Neural crest cell (in vitro differentiated cells): ENCODE results near the gene SESN3. TPM values are rescaled to one million over a fixed set of nuclear protein-coding genes. Genes with fewer than 3 reads are reported as not detected.

Experiments
- DNase-seq: peaks from one replicate; pipeline ENCODE4 v3.0.0; 2021; ENCODE audit warnings: low read depth, mixed read lengths, low spot score
- H3K27ac Mint-ChIP-seq: one replicate; pipeline ENCODE4 v1.8.0; 2021; ENCODE audit warnings: mild to moderate bottlenecking, mixed read lengths; ENCODE audit not compliant: unreplicated experiment
- H3K27me3 Mint-ChIP-seq: 2 replicates; pipeline ENCODE4 v1.8.0; 2021; ENCODE audit warnings: low read depth, mild to moderate bottlenecking, mixed read lengths
- H3K36me3 Mint-ChIP-seq: 2 replicates; pipeline ENCODE4 v1.8.0; 2021; ENCODE audit warnings: low read depth, mild to moderate bottlenecking, mixed read lengths
- H3K4me1 Mint-ChIP-seq: 2 replicates; pipeline ENCODE4 v1.8.0; 2021; ENCODE audit warnings: mixed read lengths
- H3K4me3 Mint-ChIP-seq: one replicate; pipeline ENCODE4 v1.8.0; 2021; ENCODE audit warnings: mild to moderate bottlenecking, mixed read lengths
- H3K9me3 Mint-ChIP-seq: 2 replicates; pipeline ENCODE4 v1.8.0; 2021; ENCODE audit warnings: mixed read lengths
- total RNA-seq: library from RNA; stranded (reverse); gene quantifications from 2 replicates; pipeline ENCODE4 v1.2.1, GENCODE V29; 2021
- TF ChIP-seq, protein P1 (sequence below): fragments of 200-600 bp; sonication (generic); conservative IDR thresholded peaks from 2 replicates; pipeline ENCODE4 v1.5.0; 2021; ENCODE audit warnings: antibody characterized with exemption, mild to moderate bottlenecking

SESN3 gene
- total RNA-seq, 1 donor from 2014 or later: 77.8 TPM

DNA sequence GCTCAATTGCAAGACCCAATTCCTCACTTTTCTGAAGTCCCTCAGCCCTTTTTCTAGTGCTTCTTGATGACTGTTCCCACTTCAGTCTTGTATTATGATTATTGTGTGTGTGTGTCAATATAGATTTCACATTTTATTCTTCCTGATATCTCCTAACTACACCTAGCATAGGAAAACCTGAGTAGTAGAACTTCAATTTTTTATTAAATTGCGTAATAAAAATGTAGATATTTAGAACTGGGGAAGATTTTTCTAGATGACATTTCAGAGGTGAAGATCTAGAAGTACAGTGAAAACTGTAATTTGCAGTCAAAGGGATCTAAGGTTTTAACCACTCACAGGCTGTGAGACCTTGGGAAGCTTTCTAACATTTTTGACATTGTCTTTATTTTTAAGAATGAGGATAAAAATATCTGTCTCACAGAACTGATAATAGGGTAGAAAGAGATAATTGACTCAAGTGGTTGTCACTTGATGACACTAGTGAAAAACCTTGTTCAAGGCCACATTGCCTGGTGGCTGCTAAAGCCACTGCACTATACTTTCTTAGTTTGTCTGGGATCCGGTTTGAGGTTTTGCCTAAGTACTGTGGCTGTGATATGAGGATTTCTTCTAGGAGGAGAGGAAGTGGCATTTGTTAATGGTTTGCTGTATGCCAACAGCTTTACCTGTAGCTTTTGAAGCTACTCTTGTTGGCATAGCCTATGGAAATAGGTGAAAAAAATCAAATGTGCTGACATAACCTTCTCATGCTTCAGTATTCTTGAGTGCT lies 32.2 kb upstream of the SESN3 start:
- Mint-ChIP-seq H3K36me3 (no peaks in the 10 kb centered on the region), H3K27ac (no peak overlapping the region), H3K9me3 (peaks cover 3% of the 10 kb centered on the region), H3K4me1 (peaks cover 4% of the 10 kb centered on the region), H3K4me3 (no peak overlapping the region), H3K27me3 (no peaks in the 10 kb centered on the region)
- DNase-seq: no peak
- TF ChIP-seq, protein P1, sequence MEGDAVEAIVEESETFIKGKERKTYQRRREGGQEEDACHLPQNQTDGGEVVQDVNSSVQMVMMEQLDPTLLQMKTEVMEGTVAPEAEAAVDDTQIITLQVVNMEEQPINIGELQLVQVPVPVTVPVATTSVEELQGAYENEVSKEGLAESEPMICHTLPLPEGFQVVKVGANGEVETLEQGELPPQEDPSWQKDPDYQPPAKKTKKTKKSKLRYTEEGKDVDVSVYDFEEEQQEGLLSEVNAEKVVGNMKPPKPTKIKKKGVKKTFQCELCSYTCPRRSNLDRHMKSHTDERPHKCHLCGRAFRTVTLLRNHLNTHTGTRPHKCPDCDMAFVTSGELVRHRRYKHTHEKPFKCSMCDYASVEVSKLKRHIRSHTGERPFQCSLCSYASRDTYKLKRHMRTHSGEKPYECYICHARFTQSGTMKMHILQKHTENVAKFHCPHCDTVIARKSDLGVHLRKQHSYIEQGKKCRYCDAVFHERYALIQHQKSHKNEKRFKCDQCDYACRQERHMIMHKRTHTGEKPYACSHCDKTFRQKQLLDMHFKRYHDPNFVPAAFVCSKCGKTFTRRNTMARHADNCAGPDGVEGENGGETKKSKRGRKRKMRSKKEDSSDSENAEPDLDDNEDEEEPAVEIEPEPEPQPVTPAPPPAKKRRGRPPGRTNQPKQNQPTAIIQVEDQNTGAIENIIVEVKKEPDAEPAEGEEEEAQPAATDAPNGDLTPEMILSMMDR: no peak

DNA sequence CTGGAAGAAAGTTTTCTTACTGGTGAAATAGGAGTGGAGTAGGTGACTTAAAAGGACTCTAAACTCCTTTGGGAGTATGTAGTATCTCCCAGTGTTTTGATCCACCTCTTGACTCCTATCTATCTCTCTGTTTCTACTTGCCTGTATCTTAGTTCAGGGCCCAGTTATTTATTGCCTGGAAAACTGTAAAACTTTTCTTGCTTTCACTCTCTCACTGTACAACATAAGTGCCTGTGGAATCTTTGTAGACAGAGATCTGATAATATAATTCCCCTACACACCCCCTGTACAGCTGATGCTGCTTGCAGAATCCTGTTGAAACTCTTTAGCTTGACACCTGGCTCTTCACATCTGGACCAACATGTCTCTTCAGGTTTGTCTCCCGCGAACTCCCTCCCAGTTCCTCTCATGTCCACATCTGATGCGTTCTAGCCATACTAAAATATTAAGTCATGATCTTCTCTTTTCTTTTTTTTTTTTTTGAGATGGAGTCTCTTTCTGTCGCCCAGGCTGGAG lies 26.5 kb upstream of the SESN3 start:
- Mint-ChIP-seq H3K4me1 (peaks cover 41% of the 10 kb centered on the region), H3K27ac (no peak overlapping the region), H3K9me3 (peaks cover 3% of the 10 kb centered on the region), H3K4me3 (no peak overlapping the region), H3K27me3 (no peaks in the 10 kb centered on the region), H3K36me3 (no peaks in the 10 kb centered on the region)
- TF ChIP-seq, protein P1: no peak
- no peak for DNase-seq

DNA sequence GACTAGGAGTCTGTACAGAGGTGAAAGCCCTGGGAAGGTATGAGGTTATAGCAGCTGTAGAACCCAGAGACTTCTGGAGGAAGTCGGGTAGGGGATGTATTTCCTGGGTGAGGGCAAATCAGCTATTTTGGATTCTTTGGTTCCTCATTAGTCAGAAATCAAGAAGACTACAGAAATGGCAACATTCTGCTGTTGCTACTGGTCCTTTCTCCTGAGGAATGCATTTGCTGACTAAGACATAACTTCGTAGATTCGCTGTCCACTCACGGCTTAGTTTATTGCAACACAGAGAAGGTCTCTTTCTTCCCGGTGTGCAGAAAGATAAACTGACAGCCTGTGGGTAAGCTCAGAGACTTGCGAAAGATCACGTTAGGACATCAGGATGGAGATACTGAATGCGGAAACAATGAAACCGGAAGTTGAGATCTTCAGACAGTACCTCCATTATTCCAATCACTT lies 25.3 kb upstream of the SESN3 start:
- H3K9me3 Mint-ChIP-seq: peaks cover 3% of the 10 kb centered on the region
- H3K27me3 Mint-ChIP-seq: no peaks in the 10 kb centered on the region
- no peak overlapping the region for H3K27ac Mint-ChIP-seq
- no peaks in the 10 kb centered on the region for H3K36me3 Mint-ChIP-seq
- peaks cover 50% of the 10 kb centered on the region for H3K4me1 Mint-ChIP-seq
- TF ChIP-seq, protein P1: no peak
- no peak for DNase-seq
- H3K4me3 Mint-ChIP-seq: no peak overlapping the region

DNA sequence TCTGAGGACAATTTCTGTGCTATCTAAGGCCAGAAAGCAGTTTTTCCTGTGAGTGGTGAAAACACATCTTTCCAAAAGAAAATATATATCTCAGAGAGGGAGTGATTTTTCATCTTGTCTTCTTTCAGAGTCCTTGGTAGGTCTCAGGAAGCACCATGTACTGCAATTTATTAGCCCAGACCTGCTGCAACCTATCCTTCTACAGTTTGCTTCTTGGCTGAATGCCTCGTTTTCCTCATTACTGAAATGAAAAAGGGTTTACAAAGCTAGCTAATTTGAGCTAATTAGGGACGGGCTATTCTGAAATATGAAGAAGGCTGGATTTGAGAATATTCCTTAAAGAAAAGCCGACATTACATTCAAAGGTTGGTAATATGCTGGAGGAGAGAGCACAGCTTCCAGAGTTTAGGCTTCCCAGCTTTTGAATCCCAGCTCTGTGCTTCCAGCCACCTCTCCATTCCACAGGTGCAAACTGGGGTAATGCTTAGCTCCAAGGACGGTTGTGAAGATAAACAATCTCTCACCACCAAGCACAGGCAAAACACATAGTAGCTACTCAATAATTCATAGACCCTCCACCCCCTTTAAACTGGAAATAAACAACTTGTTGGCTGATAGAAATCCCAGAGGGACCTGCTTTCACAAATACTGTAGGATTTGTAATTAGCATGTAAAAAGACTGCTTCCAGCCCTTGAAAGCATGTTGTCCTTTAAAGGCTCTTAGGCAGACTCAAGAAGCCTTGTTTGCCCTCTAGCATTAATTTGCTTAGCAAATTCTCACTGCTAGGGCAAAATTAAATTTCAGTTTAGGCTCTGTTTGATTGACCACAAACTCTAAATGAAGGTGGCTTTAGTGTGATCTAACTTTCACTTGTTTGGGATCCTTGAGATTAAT lies 24.5 kb upstream of the SESN3 start:
- H3K36me3 Mint-ChIP-seq: no peaks in the 10 kb centered on the region
- DNase-seq: no peak
- H3K4me3 Mint-ChIP-seq: peak overlapping the region; percentile 31
- peaks cover 3% of the 10 kb centered on the region for H3K9me3 Mint-ChIP-seq
- TF ChIP-seq, protein P1: no peak
- H3K4me1 Mint-ChIP-seq: peaks cover 51% of the 10 kb centered on the region
- no peaks in the 10 kb centered on the region for H3K27me3 Mint-ChIP-seq
- H3K27ac Mint-ChIP-seq: peak overlapping the region; percentile 88

DNA sequence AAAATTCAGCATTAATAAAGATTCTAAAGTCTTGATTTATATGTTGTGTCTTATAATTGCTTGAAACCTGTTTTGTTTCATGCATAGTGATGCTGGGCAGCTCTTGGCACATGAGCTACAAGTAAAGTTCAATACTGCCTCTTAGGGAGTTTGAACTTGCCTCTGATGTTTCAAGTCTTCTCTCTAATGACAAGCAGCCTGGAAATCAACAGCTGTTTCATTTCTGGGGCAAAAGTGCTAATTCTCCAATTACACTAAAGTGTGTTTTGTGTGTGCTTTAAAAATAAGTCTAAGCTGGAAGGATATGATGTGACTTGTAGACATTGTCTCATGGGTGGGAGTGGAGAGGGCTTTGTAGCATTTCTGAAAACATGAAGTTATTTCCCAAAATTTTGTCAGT lies 23.7 kb upstream of the SESN3 start:
- no peaks in the 10 kb centered on the region for H3K36me3 Mint-ChIP-seq
- peaks cover 51% of the 10 kb centered on the region for H3K4me1 Mint-ChIP-seq
- no peak overlapping the region for H3K27ac Mint-ChIP-seq
- TF ChIP-seq, protein P1: no peak
- no peak for DNase-seq
- H3K27me3 Mint-ChIP-seq: no peaks in the 10 kb centered on the region
- H3K9me3 Mint-ChIP-seq: peaks cover 3% of the 10 kb centered on the region
- H3K4me3 Mint-ChIP-seq: no peak overlapping the region
